GM18861 (cell line): ENCODE measurements around the gene GNB4.

Source experiments
- ATAC-seq: cut with Tn5 transposase; IDR thresholded peaks from one replicate; pipeline ENCODE4 v1.9.1; 2021; ENCODE audit not compliant: unreplicated experiment

The GNB4 gene

GRCh38 chr3:179373938-179374337 is 77.3 kb downstream of the GNB4 start:
- ATAC-seq, result no peak

- no peak for ATAC-seq
Measured at GRCh38 chr3:179369621-179370020, 81.6 kb downstream of the GNB4 start.

- ATAC-seq, result no peak
Measured at GRCh38 chr3:179363332-179363731, 87.9 kb downstream of the GNB4 start.

DNA sequence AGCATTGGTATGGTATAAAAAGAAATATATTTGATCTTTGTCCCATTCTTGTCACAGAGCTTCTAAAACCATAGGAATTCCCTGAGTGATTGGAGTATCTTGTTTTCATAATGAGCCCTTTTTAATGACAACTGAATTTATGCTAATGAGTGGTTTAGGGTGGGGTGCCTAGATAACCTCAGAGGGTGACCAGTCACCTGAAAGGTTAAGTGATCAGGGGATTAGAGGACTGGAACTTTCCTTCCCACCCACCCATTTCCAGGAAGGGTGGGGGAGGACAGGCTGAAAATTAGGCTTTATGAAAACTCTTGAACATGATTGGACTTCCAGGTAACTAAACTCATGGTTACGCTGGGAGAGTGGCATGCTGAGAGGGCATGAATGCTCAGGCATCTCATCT is 95.3 kb downstream of the GNB4 start:
- ATAC-seq, result no peak

- ATAC-seq, result peak; percentile 75
Measured at GRCh38 chr3:179348325-179349013, 102.8 kb downstream of the GNB4 start.

DNA sequence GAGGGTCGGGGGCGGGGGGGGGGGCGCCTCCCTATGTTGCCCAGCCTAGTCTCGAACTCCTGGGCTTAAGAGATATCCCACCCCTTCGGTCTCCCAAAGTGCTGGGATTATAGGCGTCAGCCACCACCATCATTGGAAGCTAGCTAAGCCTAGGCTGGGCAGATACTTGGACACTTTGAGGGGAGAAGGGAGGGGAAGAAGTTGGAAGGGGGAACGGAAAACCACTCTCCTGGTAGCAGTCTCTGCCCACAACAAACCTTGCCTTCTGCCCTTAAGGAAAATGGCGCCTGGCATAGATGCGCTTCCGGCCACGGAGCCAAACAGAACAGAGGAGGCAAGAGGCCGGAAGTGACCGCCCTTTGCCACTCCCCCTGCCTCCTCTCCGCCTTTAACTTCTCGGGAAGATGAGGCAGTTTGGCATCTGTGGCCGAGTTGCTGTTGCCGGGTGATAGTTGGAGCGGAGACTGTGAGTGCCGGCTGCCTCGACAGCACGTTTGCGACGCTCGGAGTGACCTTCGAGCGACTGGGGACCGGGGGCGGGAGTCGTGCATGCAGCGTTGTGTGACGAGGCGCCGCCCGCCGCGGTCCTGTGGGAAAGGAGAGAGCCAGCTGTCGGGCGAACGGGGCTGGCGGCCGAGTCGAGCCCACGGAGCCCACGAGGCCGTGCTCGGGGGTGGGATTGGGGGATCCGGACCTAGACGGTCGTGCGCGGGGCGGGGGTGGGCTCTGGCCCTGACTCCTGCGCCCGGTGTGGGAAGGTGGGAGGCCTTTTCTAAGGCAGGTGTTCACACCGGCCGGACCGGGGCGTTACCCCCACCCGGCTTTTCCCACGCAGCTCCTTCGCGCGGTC is 103.7 kb downstream of the GNB4 start, which contains the start of gene MFN1:
Gene MFN1, plus strand, starts transcription at position 365 of the 850 bp plus-strand sequence. CDS start 1,143 bp downstream, outside the sequence.
- ATAC-seq, result peak; percentile 83
